Sigmoid colon (tissue), 4 donors: ENCODE results near the gene OR2H1.

Source experiments
- EP300 ChIP-seq, 4 donors: sonication (generic); formaldehyde crosslinking; IDR thresholded peaks; one replicate each; pipeline ENCODE4 v1.6.1; 2017; ENCODE audit warnings: antibody characterized with exemption in 4 of 4
- POLR2A ChIP-seq, 2 donors: fragments of 450-650 bp; IDR thresholded peaks; one replicate each; pipeline ENCODE4 v1.6.1; 2016; ENCODE audit warnings: antibody characterized with exemption in 2 of 2, mild to moderate bottlenecking in 2 of 2, moderate library complexity in 2 of 2
- POLR2AphosphoS5 ChIP-seq, 4 donors: sonication (generic); formaldehyde crosslinking; IDR thresholded peaks; one replicate each; pipeline ENCODE4 v1.6.1; 2017; ENCODE audit warnings: antibody characterized with exemption in 4 of 4
- TF ChIP-seq, protein P1 (sequence below), 4 experiments: fragments of 450-650 bp in 3 of 4; fragments of 200-600 bp in 1 of 4; IDR thresholded peaks; one replicate each; pipeline ENCODE4 v1.5.1; 2016 to 2019; ENCODE audit warnings: antibody characterized with exemption in 4 of 4, mild to moderate bottlenecking in 3 of 4, moderate library complexity in 2 of 4

GRCh38 chr6:29500594-29500993 lies 43.6 kb downstream of the OR2H1 start:
- TF ChIP-seq, protein P1, sequence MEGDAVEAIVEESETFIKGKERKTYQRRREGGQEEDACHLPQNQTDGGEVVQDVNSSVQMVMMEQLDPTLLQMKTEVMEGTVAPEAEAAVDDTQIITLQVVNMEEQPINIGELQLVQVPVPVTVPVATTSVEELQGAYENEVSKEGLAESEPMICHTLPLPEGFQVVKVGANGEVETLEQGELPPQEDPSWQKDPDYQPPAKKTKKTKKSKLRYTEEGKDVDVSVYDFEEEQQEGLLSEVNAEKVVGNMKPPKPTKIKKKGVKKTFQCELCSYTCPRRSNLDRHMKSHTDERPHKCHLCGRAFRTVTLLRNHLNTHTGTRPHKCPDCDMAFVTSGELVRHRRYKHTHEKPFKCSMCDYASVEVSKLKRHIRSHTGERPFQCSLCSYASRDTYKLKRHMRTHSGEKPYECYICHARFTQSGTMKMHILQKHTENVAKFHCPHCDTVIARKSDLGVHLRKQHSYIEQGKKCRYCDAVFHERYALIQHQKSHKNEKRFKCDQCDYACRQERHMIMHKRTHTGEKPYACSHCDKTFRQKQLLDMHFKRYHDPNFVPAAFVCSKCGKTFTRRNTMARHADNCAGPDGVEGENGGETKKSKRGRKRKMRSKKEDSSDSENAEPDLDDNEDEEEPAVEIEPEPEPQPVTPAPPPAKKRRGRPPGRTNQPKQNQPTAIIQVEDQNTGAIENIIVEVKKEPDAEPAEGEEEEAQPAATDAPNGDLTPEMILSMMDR (IDR thresholded peaks at IDR 0.05), result no peak
- TF ChIP-seq POLR2A (IDR thresholded peaks at IDR 0.05) (no peak), POLR2AphosphoS5 (IDR thresholded peaks at IDR 0.05) (no peak), EP300 (IDR thresholded peaks at IDR 0.05) (no peak)
